22Rv1 (cell line): ENCODE measurements around the gene FUT8.

Experiments
- H3K27ac ChIP-seq: fragments of 450-650 bp; 2 replicates; pipeline ENCODE4 v1.5.1; 2017
- CTCF ChIP-seq: fragments of 450-650 bp; IDR thresholded peaks from 2 replicates; pipeline ENCODE4 v1.5.1; 2017; ENCODE audit warnings: mild to moderate bottlenecking
- ZFX ChIP-seq: fragments of 450-650 bp; IDR thresholded peaks from 2 replicates; pipeline ENCODE4 v1.6.1; 2017; ENCODE audit warnings: antibody characterized with exemption, borderline replicate concordance

Gene FUT8

GRCh38 chr14:65482757-65483438, 70.4 kb downstream of the FUT8 start:
- TF ChIP-seq ZFX = no peak
- no peak for TF ChIP-seq CTCF

GRCh38 chr14:65483647-65484046, 71.1 kb downstream of the FUT8 start:
- no peak overlapping the region for H3K27ac ChIP-seq

More at GRCh38 chr14:65482757-65483438, 70.4 kb downstream of the FUT8 start:
- no peak overlapping the region for H3K27ac ChIP-seq

GRCh38 chr14:65485516-65485915, 73.0 kb downstream of the FUT8 start:
- no peak for TF ChIP-seq CTCF
- no peak for TF ChIP-seq ZFX
- H3K27ac ChIP-seq = no peak overlapping the region

More at GRCh38 chr14:65483647-65484046, 71.1 kb downstream of the FUT8 start:
- TF ChIP-seq ZFX = no peak
- TF ChIP-seq CTCF = no peak

- no peak overlapping the region for H3K27ac ChIP-seq
- TF ChIP-seq CTCF (0 out of 2 replicates have a peak, but pooled peaks have one; percentile 8), ZFX (no peak)
Measured at GRCh38 chr14:65486863-65487262, 74.3 kb downstream of the FUT8 start.

DNA sequence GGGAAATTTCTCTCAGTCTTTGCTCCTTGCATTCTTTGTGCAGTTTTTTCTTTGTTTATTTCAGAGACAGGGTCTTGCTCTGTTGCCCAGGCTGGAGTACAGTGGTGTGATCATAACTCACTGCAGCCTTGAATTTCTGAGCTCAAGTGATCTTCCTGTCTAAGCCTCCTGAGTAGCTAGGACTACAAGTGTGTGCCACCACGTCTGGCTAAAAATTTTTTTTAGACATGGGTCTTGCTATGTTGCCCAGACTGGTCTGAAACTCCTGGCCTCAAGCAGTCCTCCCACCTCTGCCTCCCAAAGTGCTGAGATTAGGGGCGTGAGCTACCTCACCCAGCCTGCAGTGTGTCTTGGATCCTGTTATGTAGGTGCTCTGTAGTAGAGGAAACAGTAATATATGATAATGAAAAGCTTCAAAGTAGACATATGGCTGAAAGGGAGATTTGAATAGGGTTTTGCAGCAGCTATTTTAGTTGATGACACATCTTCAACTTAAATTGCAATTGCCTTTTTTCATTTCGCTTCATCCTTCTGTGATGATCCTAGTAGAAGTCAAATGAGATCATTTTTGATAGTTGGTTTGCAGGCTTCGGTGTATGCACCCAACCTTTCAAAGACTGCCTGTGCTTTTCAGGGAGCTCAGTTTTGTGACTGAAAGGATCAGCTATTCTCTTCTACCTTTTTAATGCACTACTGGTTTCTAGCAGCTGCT, 75.4 kb downstream of the FUT8 start:
- no peak for TF ChIP-seq ZFX
- H3K27ac ChIP-seq = no peak overlapping the region

DNA sequence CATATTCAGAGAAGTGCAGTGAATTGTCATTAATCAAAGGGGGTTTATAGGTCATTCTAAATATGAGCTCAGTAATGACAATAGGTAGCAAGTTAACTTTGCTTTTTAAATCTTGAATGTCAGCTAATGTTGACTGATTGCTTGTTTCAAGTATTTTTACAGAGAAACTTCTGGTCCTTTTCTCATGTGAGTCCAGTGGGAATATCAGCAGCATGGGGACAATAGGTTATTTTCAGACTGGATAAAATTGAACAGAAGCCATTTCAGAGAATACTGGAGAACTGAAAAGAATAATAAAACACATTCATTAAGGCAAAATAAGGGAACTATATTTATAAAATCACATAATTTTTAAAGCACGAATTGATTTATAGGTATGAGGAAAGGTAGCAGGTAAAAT, 78.7 kb downstream of the FUT8 start:
- no peak overlapping the region for H3K27ac ChIP-seq
- no peak for TF ChIP-seq CTCF
- TF ChIP-seq ZFX = no peak

GRCh38 chr14:65492266-65492665, 79.7 kb downstream of the FUT8 start:
- TF ChIP-seq ZFX (no peak), CTCF (no peak)
- H3K27ac ChIP-seq = no peak overlapping the region
